HepG2 (cell line): ENCODE measurements around the gene ZNF530. TPM values are rescaled to one million over a fixed set of nuclear protein-coding genes. Genes with fewer than 3 reads are reported as not detected.

Experiments
- ASH2L ChIP-seq: fragments of 300-600, 200-600 bp; sonication (generic); IDR thresholded peaks from 2 replicates; pipeline ENCODE4 v1.7.0; 2017; ENCODE audit warnings: low read depth, mild to moderate bottlenecking, moderate library complexity, mixed read lengths, low read length; ENCODE audit not compliant: insufficient read length
- CBX5 ChIP-seq: sonication (generic); formaldehyde crosslinking; IDR thresholded peaks from 2 replicates; pipeline ENCODE4 v1.4.0; 2020; ENCODE audit warnings: missing genetic modification reagents, borderline replicate concordance
- GABPB1 ChIP-seq: IDR thresholded peaks from 2 replicates; pipeline ENCODE4 v1.6.1; 2016; ENCODE audit warnings: mild to moderate bottlenecking, missing genetic modification reagents, moderate library complexity, missing compliant biosample characterization
- HNRNPH1 ChIP-seq: fragments of 200-400 bp; formaldehyde crosslinking; optimal IDR thresholded peaks from 2 replicates; pipeline ENCODE3; 2017; ENCODE audit warnings: mild to moderate bottlenecking, low read depth, low read length
- KLF12 ChIP-seq: sonication (generic); formaldehyde crosslinking; IDR thresholded peaks from 2 replicates; pipeline ENCODE4 v1.4.0; 2020; ENCODE audit warnings: missing genetic modification reagents, borderline replicate concordance
- MAFF ChIP-seq: IDR thresholded peaks from 2 replicates; pipeline ENCODE4 v1.6.1; 2011; ENCODE audit warnings: low read depth, low read length, improper control_type of control experiment
- MED8 ChIP-seq: sonication (generic); formaldehyde crosslinking; IDR thresholded peaks from 2 replicates; pipeline ENCODE4 v1.8.1; 2023; ENCODE audit warnings: mild to moderate bottlenecking, missing genetic modification reagents; ENCODE audit not compliant: insufficient replicate concordance
- MTF2 ChIP-seq: sonication (generic); formaldehyde crosslinking; IDR thresholded peaks from 2 replicates; pipeline ENCODE4 v1.5.0; 2020; ENCODE audit warnings: missing genetic modification reagents, borderline replicate concordance
- NCOA2 ChIP-seq: sonication (generic); formaldehyde crosslinking; IDR thresholded peaks from 2 replicates; pipeline ENCODE4 v1.8.0; 2022; ENCODE audit warnings: inconsistent platforms
- NCOA5 ChIP-seq: sonication (generic); formaldehyde crosslinking; IDR thresholded peaks from 2 replicates; pipeline ENCODE4 v1.4.0; 2020; ENCODE audit warnings: missing genetic modification reagents
- RBAK ChIP-seq: sonication (generic); formaldehyde crosslinking; IDR thresholded peaks from 2 replicates; pipeline ENCODE4 v1.5.1; 2020; ENCODE audit warnings: mild to moderate bottlenecking, missing genetic modification reagents
- SETDB1 ChIP-seq: sonication (generic); formaldehyde crosslinking; IDR thresholded peaks from 2 replicates; pipeline ENCODE4 v1.5.1; 2020; ENCODE audit warnings: missing genetic modification reagents, mild to moderate bottlenecking, borderline replicate concordance
- SNRNP70 ChIP-seq: fragments of 200-400 bp; formaldehyde crosslinking; IDR thresholded peaks from 2 replicates; pipeline ENCODE4 v1.6.1; 2017; ENCODE audit warnings: mild to moderate bottlenecking, low read depth, low read length, moderate library complexity
- ZBTB7B ChIP-seq: sonication (generic); formaldehyde crosslinking; IDR thresholded peaks from 2 replicates; pipeline ENCODE4 v1.4.0; 2020; ENCODE audit warnings: missing genetic modification reagents
- ZFY ChIP-seq: sonication (generic); formaldehyde crosslinking; IDR thresholded peaks from 2 replicates; pipeline ENCODE4 v1.4.0; 2020; ENCODE audit warnings: missing genetic modification reagents
- ZMYM4 ChIP-seq: sonication (generic); formaldehyde crosslinking; IDR thresholded peaks from 2 replicates; pipeline ENCODE4 v1.8.1; 2023; ENCODE audit warnings: mild to moderate bottlenecking, missing genetic modification reagents
- ZNF274 ChIP-seq: sonication (generic); formaldehyde crosslinking; IDR thresholded peaks from 2 replicates; pipeline ENCODE4 v1.5.1; 2020; ENCODE audit warnings: mild to moderate bottlenecking, missing genetic modification reagents
- ZNF317 ChIP-seq: sonication (generic); formaldehyde crosslinking; IDR thresholded peaks from 2 replicates; pipeline ENCODE4 v1.5.0; 2020; ENCODE audit warnings: mild to moderate bottlenecking, missing genetic modification reagents
- ZNF331 ChIP-seq: sonication (generic); formaldehyde crosslinking; IDR thresholded peaks from 2 replicates; pipeline ENCODE4 v1.4.0; 2020; ENCODE audit warnings: missing genetic modification reagents
- ZNF710 ChIP-seq: sonication (generic); formaldehyde crosslinking; IDR thresholded peaks from 2 replicates; pipeline ENCODE4 v1.5.0; 2020; ENCODE audit warnings: mild to moderate bottlenecking, missing genetic modification reagents, borderline replicate concordance
- ZNF800 ChIP-seq: sonication (generic); formaldehyde crosslinking; IDR thresholded peaks from 2 replicates; pipeline ENCODE4 v1.4.0; 2020; ENCODE audit warnings: missing genetic modification reagents
- ZNF816 ChIP-seq: sonication (generic); formaldehyde crosslinking; IDR thresholded peaks from 2 replicates; pipeline ENCODE4 v1.8.0; 2022; ENCODE audit warnings: missing genetic modification reagents, mild to moderate bottlenecking, borderline replicate concordance
- polyA plus RNA-seq, 8 experiments: library from polyadenylated mRNA; depleted of rRNA in 3 of 8; stranded (reverse) in 7 of 8; unstranded in 1 of 8; fragments of >200 nt; fragmentation: Illumina TruSeq in 4 of 8; extraction: Trizol in 4 of 8; gene quantifications; 2 replicates each; pipeline versions ENCODE4 v1.2.1 to v1.2.3, GENCODE V29; 2011 to 2016; ENCODE audit warnings: low read depth in 4 of 8, missing spikeins in 1 of 8, mixed read lengths in 1 of 8; ENCODE audit not compliant: insufficient read depth in 1 of 8
- total RNA-seq, 5 experiments: library from RNA; depleted of rRNA; stranded (reverse); fragments of >200 nt; fragmentation: Illumina TruSeq; extraction: Trizol; gene quantifications; 2 replicates each; pipeline ENCODE4 v1.2.3, GENCODE V29; 2016; ENCODE audit warnings: low read depth in 1 of 5
- TF ChIP-seq, protein P1 (sequence below): IDR thresholded peaks from 2 replicates; pipeline ENCODE4 v1.6.1; 2016; ENCODE audit warnings: low read depth, borderline replicate concordance
- TF ChIP-seq, protein P2 (sequence below): sonication (generic); formaldehyde crosslinking; IDR thresholded peaks from 2 replicates; pipeline ENCODE4 v1.4.0; 2020; ENCODE audit warnings: missing genetic modification reagents

Gene ZNF530
- total and polyA plus RNA-seq, 2 of the 13 experiments (the other 11 are each of a cell fraction or from before 2014, with no cell fraction given) = 1.1 to 7.8 TPM

DNA sequence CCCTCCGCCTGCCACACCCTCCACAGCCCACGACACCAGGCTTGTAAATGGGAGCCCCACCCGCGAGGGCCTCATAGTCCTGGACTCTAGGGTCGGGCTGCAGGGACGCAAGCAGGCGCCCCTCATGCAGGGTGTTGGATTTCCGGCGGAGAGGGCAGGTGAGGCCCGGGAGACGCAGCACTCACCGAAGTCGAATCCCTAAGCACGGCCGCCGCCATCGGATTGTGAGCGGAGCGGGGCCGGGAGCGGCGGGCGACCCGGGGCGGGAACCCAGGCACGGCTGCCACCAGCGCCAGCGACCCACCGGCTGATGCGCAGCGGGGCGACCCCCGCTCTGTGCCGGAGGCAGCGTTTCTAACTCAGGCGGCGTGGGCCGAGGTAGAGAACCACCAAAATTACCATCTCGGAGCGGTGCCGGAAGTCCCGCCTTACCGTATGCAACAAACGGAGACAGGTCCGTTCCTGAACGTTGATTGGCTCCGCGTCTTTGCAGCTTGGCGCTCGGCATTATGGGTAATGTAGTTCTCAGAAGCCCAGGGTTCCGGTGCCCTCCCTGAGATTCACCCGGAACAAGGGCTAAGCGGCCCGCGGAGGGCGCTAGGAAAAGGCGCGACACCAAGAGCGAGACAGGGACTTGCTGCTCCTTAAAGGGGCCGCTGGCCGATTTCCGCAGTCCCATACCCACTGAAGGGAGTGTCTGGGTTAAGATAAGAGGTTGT lies 21.0 kb upstream of the ZNF530 start, which contains the start of gene ZNF416 (continued):
- 0 out of 2 replicates have a peak, but pooled peaks have one; percentile 50 for TF ChIP-seq ZNF800
- TF ChIP-seq HNRNPH1 = no peak
- no peak for TF ChIP-seq MAFF
- TF ChIP-seq ZNF274 (CRISPR knock-in tag) = peak; percentile 77; the same call in 1 of the 2 replicates
- TF ChIP-seq NCOA2 (CRISPR knock-in tag) = peak; percentile 37; the same call in 1 of the 2 replicates
- TF ChIP-seq MED8 (CRISPR knock-in tag) = no peak
- TF ChIP-seq, protein P1, sequence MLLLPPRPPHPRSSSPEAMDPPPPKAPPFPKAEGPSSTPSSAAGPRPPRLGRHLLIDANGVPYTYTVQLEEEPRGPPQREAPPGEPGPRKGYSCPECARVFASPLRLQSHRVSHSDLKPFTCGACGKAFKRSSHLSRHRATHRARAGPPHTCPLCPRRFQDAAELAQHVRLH = no peak
- TF ChIP-seq ZNF710 (CRISPR knock-in tag) = peak; percentile 49; the same call in 1 of the 2 replicates
- TF ChIP-seq ZMYM4 (CRISPR knock-in tag) = peak; percentile 67
- TF ChIP-seq GABPB1 (CRISPR knock-in tag) = peak; percentile 98
- TF ChIP-seq, protein P2, sequence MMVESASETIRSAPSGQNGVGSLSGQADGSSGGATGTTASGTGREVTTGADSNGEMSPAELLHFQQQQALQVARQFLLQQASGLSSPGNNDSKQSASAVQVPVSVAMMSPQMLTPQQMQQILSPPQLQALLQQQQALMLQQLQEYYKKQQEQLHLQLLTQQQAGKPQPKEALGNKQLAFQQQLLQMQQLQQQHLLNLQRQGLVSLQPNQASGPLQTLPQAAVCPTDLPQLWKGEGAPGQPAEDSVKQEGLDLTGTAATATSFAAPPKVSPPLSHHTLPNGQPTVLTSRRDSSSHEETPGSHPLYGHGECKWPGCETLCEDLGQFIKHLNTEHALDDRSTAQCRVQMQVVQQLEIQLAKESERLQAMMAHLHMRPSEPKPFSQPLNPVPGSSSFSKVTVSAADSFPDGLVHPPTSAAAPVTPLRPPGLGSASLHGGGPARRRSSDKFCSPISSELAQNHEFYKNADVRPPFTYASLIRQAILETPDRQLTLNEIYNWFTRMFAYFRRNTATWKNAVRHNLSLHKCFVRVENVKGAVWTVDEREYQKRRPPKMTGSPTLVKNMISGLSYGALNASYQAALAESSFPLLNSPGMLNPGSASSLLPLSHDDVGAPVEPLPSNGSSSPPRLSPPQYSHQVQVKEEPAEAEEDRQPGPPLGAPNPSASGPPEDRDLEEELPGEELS (CRISPR knock-in tag) = peak; percentile 18; the same call in 1 of the 2 replicates
- TF ChIP-seq ASH2L = peak; percentile 93
- TF ChIP-seq KLF12 = 0 out of 2 replicates have a peak, but pooled peaks have one; percentile 75
- no peak for TF ChIP-seq SNRNP70
- peak; percentile 40; the same call in 1 of the 2 replicates for TF ChIP-seq ZNF331 (CRISPR knock-in tag)
- TF ChIP-seq ZNF816 (CRISPR knock-in tag) = no peak
- TF ChIP-seq ZFY (CRISPR knock-in tag) = peak; percentile 86
- no peak for TF ChIP-seq NCOA5
- TF ChIP-seq ZBTB7B (CRISPR knock-in tag) = no peak
- no peak for TF ChIP-seq SETDB1
- TF ChIP-seq ZNF317 (CRISPR knock-in tag) = no peak
- no peak for TF ChIP-seq MTF2 (CRISPR knock-in tag)
- no peak for TF ChIP-seq RBAK (CRISPR knock-in tag)
- TF ChIP-seq CBX5 (CRISPR knock-in tag) = peak; percentile 71; the same call in 1 of the 2 replicates
